CD4-positive, alpha-beta memory T cell (primary cell): ENCODE results near the gene MMP15. TPM values are rescaled to one million over a fixed set of nuclear protein-coding genes. Genes with fewer than 3 reads are reported as not detected.

Experiments used
- polyA plus RNA-seq, 2 donors: library from polyadenylated mRNA; unstranded; fragments of 300-500 nt; fragmentation: Illumina TruSeq; gene quantifications; one replicate each; pipeline ENCODE4 v1.2.3, GENCODE V29; 2021
- total RNA-seq, 2 experiments: library from RNA; stranded (reverse); gene quantifications; one replicate each; pipeline ENCODE4 v1.2.3, GENCODE V29; 2021

MMP15 gene
- total and polyA plus RNA-seq, 4 experiments from 2014 or later, result 0.21 to 1.8 (median 1.6) TPM; not detected in 1

Other genes starting within 250 kb of the MMP15 start
- gene KIFC3, start 223.3 kb upstream of the MMP15 start, total RNA-seq, result 1 to 10 TPM; 1.6 to 1.9 TPM
- gene KIFC3, start 223.3 kb upstream of the MMP15 start, polyA plus RNA-seq, result not detected
- not detected for gene CNGB1, start 54.6 kb upstream of the MMP15 start, total RNA-seq
- not detected for gene CNGB1, start 54.6 kb upstream of the MMP15 start, polyA plus RNA-seq
- 10 to 100 TPM; 19.7 to 20.5 TPM for gene ZNF319, start 25.1 kb upstream of the MMP15 start, total RNA-seq
- gene ZNF319, start 25.1 kb upstream of the MMP15 start, polyA plus RNA-seq, result 10 to 100 TPM in 1 of 2 donors, 1 to 10 TPM in 1; 2.3 to 16.5 TPM
- gene USB1, start 24.3 kb upstream of the MMP15 start, total RNA-seq, result 10 to 100 TPM; 36.4 to 39.5 TPM
- gene USB1, start 24.3 kb upstream of the MMP15 start, polyA plus RNA-seq, result 10 to 100 TPM; 35.3 to 45.2 TPM
- 10 to 100 TPM; 25.4 to 26.3 TPM for gene CFAP20, start 103.6 kb downstream of the MMP15 start, total RNA-seq
- gene CFAP20, start 103.6 kb downstream of the MMP15 start, polyA plus RNA-seq, result 10 to 100 TPM; 35.7 to 54.0 TPM
- 10 to 100 TPM; 63.5 to 63.6 TPM for gene CSNK2A2, start 172.4 kb downstream of the MMP15 start, total RNA-seq
- gene CSNK2A2, start 172.4 kb downstream of the MMP15 start, polyA plus RNA-seq, result 10 to 100 TPM in 1 of 2 donors, 1 to 10 TPM in 1; 9.7 to 14.8 TPM